HEK293 (cell line): ENCODE data around the gene UPP1.

Source experiments
- CTCF ChIA-PET: fragments of 350-600 bp; formaldehyde crosslinking; extraction: SDS; loops from one replicate; lab custom pipeline; 2021; ENCODE audit warnings: antibody characterized with exemption; lab: Yijun Ruan, JAX
- POLR2A ChIA-PET: fragments of 300-600 bp; formaldehyde crosslinking; extraction: SDS; loops from one replicate; lab custom pipeline; 2020; ENCODE audit warnings: antibody characterized with exemption, inconsistent platforms; lab: Yijun Ruan, JAX
- H3K27ac ChIP-seq: fragments of 200-500 bp; sonication (Bioruptor generic); 2 replicates; pipeline ENCODE4 v1.5.1; 2014; ENCODE audit warnings: low read depth, low read length, control low read depth, inconsistent platforms; ENCODE audit errors: extremely low read depth
- H3K36me3 ChIP-seq, 2 experiments: fragments of 200-500 bp in 1 of 2; sonication (Bioruptor generic) in 1 of 2; 1 replicate in 1 of 2; 2 replicates in 1 of 2; pipeline ENCODE4 v1.5.1; 2014 to 2017; ENCODE audit warnings: inconsistent platforms in 2 of 2, low read length in 2 of 2; ENCODE audit not compliant: control insufficient read depth in 2 of 2, insufficient read depth in 1 of 2
- H3K4me1 ChIP-seq: fragments of 200-500 bp; sonication (Bioruptor generic); 2 replicates; pipeline ENCODE4 v1.5.1; 2014; ENCODE audit warnings: mild to moderate bottlenecking, low read length, inconsistent platforms; ENCODE audit not compliant: control insufficient read depth, insufficient read depth
- H3K4me3 ChIP-seq: 2 replicates; pipeline ENCODE4 v1.5.1; 2011; ENCODE audit warnings: low read depth, mild to moderate bottlenecking, control low read depth, low read length, moderate library complexity
- H3K9me3 ChIP-seq: fragments of 200-500 bp; sonication (Bioruptor generic); 2 replicates; pipeline ENCODE4 v1.5.1; 2014; ENCODE audit warnings: low read depth, low read length, inconsistent platforms; ENCODE audit not compliant: control insufficient read depth, insufficient read depth
- AEBP2 ChIP-seq: fragments of 450-650 bp; formaldehyde crosslinking; IDR thresholded peaks from 2 replicates; pipeline ENCODE4 v1.5.1; 2016; ENCODE audit warnings: missing biosample characterization, missing genetic modification characterization, borderline replicate concordance
- BCL11A ChIP-seq: fragments of 450-650 bp; formaldehyde crosslinking; IDR thresholded peaks from 2 replicates; pipeline ENCODE4 v1.5.1; 2016; ENCODE audit warnings: low read depth, missing biosample characterization, missing genetic modification characterization
- FEZF1 ChIP-seq: fragments of 450-650 bp; formaldehyde crosslinking; IDR thresholded peaks from 2 replicates; pipeline ENCODE4 v1.5.1; 2016; ENCODE audit warnings: missing biosample characterization, missing genetic modification characterization
- KLF17 ChIP-seq: fragments of 450-650 bp; formaldehyde crosslinking; IDR thresholded peaks from 2 replicates; pipeline ENCODE4 v1.5.1; 2016; ENCODE audit warnings: missing biosample characterization, missing genetic modification characterization
- MYNN ChIP-seq: fragments of 450-650 bp; formaldehyde crosslinking; IDR thresholded peaks from 2 replicates; pipeline ENCODE4 v1.5.1; 2016; ENCODE audit warnings: missing biosample characterization, missing genetic modification characterization, borderline replicate concordance
- ZFHX2 ChIP-seq: fragments of 450-650 bp; formaldehyde crosslinking; conservative IDR thresholded peaks from 2 replicates; pipeline ENCODE4 v1.5.1; 2016; ENCODE audit warnings: missing biosample characterization, missing genetic modification characterization
- ZNF133 ChIP-seq: fragments of 450-650 bp; formaldehyde crosslinking; IDR thresholded peaks from 2 replicates; pipeline ENCODE4 v1.5.1; 2016; ENCODE audit warnings: missing biosample characterization, missing genetic modification characterization
- ZNF146 ChIP-seq: fragments of 450-650 bp; formaldehyde crosslinking; IDR thresholded peaks from 2 replicates; pipeline ENCODE4 v1.5.1; 2016; ENCODE audit warnings: missing biosample characterization, missing genetic modification characterization
- ZNF169 ChIP-seq: fragments of 450-650 bp; formaldehyde crosslinking; IDR thresholded peaks from 2 replicates; pipeline ENCODE4 v1.5.1; 2016; ENCODE audit warnings: missing biosample characterization, missing genetic modification characterization
- ZNF174 ChIP-seq: fragments of 450-650 bp; formaldehyde crosslinking; IDR thresholded peaks from 2 replicates; pipeline ENCODE4 v1.5.0; 2017; ENCODE audit warnings: missing biosample characterization, mild to moderate bottlenecking, missing genetic modification characterization
- ZNF223 ChIP-seq: fragments of 450-650 bp; formaldehyde crosslinking; IDR thresholded peaks from 2 replicates; pipeline ENCODE4 v1.5.1; 2016; ENCODE audit warnings: missing biosample characterization, missing genetic modification characterization
- ZNF274 ChIP-seq, 2 experiments: fragments of 200-500 bp in 1 of 2; fragments of 450-650 bp in 1 of 2; sonication (Bioruptor generic) in 1 of 2; formaldehyde crosslinking in 1 of 2; IDR thresholded peaks; 2 replicates each; pipeline versions ENCODE4 v1.5.1 to v1.6.1; 2014 to 2016; ENCODE audit warnings: borderline replicate concordance in 1 of 2, inconsistent platforms in 1 of 2, low read length in 1 of 2, missing biosample characterization in 1 of 2, missing genetic modification characterization in 1 of 2
- ZNF670 ChIP-seq: fragments of 450-650 bp; formaldehyde crosslinking; IDR thresholded peaks from 2 replicates; pipeline ENCODE4 v1.5.1; 2016; ENCODE audit warnings: missing biosample characterization, missing genetic modification characterization, low read depth
- ZNF792 ChIP-seq: fragments of 450-650 bp; formaldehyde crosslinking; IDR thresholded peaks from 2 replicates; pipeline ENCODE4 v1.5.1; 2016; ENCODE audit warnings: missing biosample characterization, missing genetic modification characterization
- ZSCAN5A ChIP-seq: fragments of 450-650 bp; formaldehyde crosslinking; IDR thresholded peaks from 2 replicates; pipeline ENCODE4 v1.5.1; 2016; ENCODE audit warnings: missing biosample characterization, missing genetic modification characterization
- TF ChIP-seq, protein P1 (sequence below): fragments of 450-650 bp; formaldehyde crosslinking; IDR thresholded peaks from 2 replicates; pipeline ENCODE4 v1.5.1; 2016; ENCODE audit warnings: missing biosample characterization, missing genetic modification characterization, borderline replicate concordance

UPP1 gene

GRCh38 chr7:48058990-48059389 is 30.1 kb upstream of the UPP1 start (continued):
- no peak for TF ChIP-seq ZSCAN5A

GRCh38 chr7:48059706-48060105 is 29.4 kb upstream of the UPP1 start:
- no peaks in the 10 kb centered on the region for H3K4me1 ChIP-seq
- no peak overlapping the region for H3K27ac ChIP-seq
- no peaks in the 10 kb centered on the region for H3K36me3 ChIP-seq
- TF ChIP-seq ZNF274 (IDR thresholded peaks at IDR 0.05; ENCODE audit: low read length) (no peak), ZNF274 (tag by site-specific recombination; IDR thresholded peaks at IDR 0.05; ENCODE audit: borderline replicate concordance) (no peak), ZNF146 (tag by site-specific recombination) (no peak), ZNF223 (no peak), FEZF1 (tag by site-specific recombination) (no peak), AEBP2 (no peak), ZNF169 (no peak), BCL11A (tag by site-specific recombination) (no peak), KLF17 (tag by site-specific recombination) (no peak), MYNN (tag by site-specific recombination) (no peak), ZNF174 (tag by site-specific recombination) (no peak), ZFHX2 (tag by site-specific recombination) (no peak)
- TF ChIP-seq, protein P1, sequence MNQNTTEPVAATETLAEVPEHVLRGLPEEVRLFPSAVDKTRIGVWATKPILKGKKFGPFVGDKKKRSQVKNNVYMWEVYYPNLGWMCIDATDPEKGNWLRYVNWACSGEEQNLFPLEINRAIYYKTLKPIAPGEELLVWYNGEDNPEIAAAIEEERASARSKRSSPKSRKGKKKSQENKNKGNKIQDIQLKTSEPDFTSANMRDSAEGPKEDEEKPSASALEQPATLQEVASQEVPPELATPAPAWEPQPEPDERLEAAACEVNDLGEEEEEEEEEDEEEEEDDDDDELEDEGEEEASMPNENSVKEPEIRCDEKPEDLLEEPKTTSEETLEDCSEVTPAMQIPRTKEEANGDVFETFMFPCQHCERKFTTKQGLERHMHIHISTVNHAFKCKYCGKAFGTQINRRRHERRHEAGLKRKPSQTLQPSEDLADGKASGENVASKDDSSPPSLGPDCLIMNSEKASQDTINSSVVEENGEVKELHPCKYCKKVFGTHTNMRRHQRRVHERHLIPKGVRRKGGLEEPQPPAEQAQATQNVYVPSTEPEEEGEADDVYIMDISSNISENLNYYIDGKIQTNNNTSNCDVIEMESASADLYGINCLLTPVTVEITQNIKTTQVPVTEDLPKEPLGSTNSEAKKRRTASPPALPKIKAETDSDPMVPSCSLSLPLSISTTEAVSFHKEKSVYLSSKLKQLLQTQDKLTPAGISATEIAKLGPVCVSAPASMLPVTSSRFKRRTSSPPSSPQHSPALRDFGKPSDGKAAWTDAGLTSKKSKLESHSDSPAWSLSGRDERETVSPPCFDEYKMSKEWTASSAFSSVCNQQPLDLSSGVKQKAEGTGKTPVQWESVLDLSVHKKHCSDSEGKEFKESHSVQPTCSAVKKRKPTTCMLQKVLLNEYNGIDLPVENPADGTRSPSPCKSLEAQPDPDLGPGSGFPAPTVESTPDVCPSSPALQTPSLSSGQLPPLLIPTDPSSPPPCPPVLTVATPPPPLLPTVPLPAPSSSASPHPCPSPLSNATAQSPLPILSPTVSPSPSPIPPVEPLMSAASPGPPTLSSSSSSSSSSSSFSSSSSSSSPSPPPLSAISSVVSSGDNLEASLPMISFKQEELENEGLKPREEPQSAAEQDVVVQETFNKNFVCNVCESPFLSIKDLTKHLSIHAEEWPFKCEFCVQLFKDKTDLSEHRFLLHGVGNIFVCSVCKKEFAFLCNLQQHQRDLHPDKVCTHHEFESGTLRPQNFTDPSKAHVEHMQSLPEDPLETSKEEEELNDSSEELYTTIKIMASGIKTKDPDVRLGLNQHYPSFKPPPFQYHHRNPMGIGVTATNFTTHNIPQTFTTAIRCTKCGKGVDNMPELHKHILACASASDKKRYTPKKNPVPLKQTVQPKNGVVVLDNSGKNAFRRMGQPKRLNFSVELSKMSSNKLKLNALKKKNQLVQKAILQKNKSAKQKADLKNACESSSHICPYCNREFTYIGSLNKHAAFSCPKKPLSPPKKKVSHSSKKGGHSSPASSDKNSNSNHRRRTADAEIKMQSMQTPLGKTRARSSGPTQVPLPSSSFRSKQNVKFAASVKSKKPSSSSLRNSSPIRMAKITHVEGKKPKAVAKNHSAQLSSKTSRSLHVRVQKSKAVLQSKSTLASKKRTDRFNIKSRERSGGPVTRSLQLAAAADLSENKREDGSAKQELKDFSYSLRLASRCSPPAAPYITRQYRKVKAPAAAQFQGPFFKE = no peak
- no peaks in the 10 kb centered on the region for H3K9me3 ChIP-seq
- CTCF ChIA-PET = interaction anchor here (0.6 to 0.7 kb wide), 2 partner anchors 51 to 116 kb away, joined by 3 read pairs; no protein-coding TSS in a partner anchor
- H3K4me3 ChIP-seq = no peak overlapping the region
- POLR2A ChIA-PET = no interaction called here

GRCh38 chr7:48063985-48064384 is 25.1 kb upstream of the UPP1 start:
- peak; percentile 94 for TF ChIP-seq ZNF133 (tag by site-specific recombination)
- no peak for TF ChIP-seq ZNF792 (tag by site-specific recombination)
- no peak for TF ChIP-seq ZNF670 (tag by site-specific recombination)
- no peaks in the 10 kb centered on the region for H3K4me1 ChIP-seq
- ChIA-PET CTCF (interaction anchor here (0.6 kb wide), 1 partner anchor 1571 kb away, joined by 5 read pairs; no protein-coding TSS in a partner anchor), POLR2A (no interaction called here)
- no peak overlapping the region for H3K27ac ChIP-seq
- H3K4me3 ChIP-seq = no peak overlapping the region
- H3K36me3 ChIP-seq = no peaks in the 10 kb centered on the region
- H3K9me3 ChIP-seq = no peaks in the 10 kb centered on the region
